IPS-15b (cell line): Measurements from ENCODE around the gene RPS14.

Source experiments
- H3K27me3 ChIP-seq: one replicate; pipeline ENCODE4 v1.6.1; 2013; ENCODE audit warnings: low read length; ENCODE audit not compliant: control insufficient read depth, insufficient read depth
- H3K36me3 ChIP-seq: one replicate; pipeline ENCODE4 v1.6.1; 2013; ENCODE audit warnings: low read length; ENCODE audit not compliant: control insufficient read depth, insufficient read depth
- H3K4me1 ChIP-seq: one replicate; pipeline ENCODE4 v1.6.1; 2013; ENCODE audit warnings: mild to moderate bottlenecking, low read length; ENCODE audit not compliant: control insufficient read depth, insufficient read depth
- H3K4me3 ChIP-seq: one replicate; pipeline ENCODE4 v1.5.1; 2013; ENCODE audit warnings: low read depth, low read length
- H3K9ac ChIP-seq: one replicate; pipeline ENCODE4 v1.6.1; 2013; ENCODE audit warnings: low read depth, mild to moderate bottlenecking, low read length
- H3K9me3 ChIP-seq: one replicate; pipeline ENCODE4 v1.6.1; 2013; ENCODE audit warnings: mild to moderate bottlenecking, low read length; ENCODE audit not compliant: control insufficient read depth, insufficient read depth

Gene RPS14

DNA sequence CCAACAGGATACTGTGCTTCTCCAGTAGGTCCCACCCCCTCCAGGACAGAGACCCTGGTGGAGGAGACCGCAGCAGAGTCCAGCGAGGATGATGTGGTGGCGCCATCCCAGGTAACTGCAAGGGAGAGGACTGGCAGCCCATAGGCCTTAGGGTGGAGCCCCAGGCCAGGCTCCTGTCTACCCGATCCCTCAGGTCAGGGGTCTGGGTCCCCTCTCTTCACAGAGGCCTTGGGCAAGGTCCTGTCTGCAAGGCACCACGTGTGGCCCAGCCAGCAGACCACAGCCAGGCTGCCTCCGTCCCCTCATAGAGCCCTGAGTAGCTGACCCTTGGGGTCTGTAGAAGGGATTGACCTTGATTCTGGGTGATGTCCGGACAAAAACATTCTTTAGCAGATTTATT is 56.9 kb downstream of the RPS14 start:
- Histone ChIP-seq H3K4me3 (no peak overlapping the region), H3K27me3 (no peaks in the 10 kb centered on the region), H3K4me1 (no peaks in the 10 kb centered on the region), H3K36me3 (peaks cover 82% of the 10 kb centered on the region), H3K9me3 (no peaks in the 10 kb centered on the region), H3K9ac (no peak overlapping the region)
